Activated CD8-positive, alpha-beta T cell treated with anti-CD3 and anti-CD28 coated beads for 36 hours (primary cell): ENCODE data around the gene TAF6L. TPM values are rescaled to one million over a fixed set of nuclear protein-coding genes. Genes with fewer than 3 reads are reported as not detected.
"Not testable (repeated sequence)": the region's sequence is repeated elsewhere in the genome, so short reads cannot be mapped to it uniquely, and the experiment has no call there.

Experiments used
- ATAC-seq: fragments of 200-7000 bp; cut with Tn5 transposase; one replicate; pipeline ENCODE4 v1.10.0; 2021; ENCODE audit warnings: mild to moderate bottlenecking, moderate library complexity
- CTCF ChIA-PET: fragments of 350-600 bp; sonication (Branson Sonifier 250); formaldehyde crosslinking; loops from one replicate; lab custom pipeline; 2021; ENCODE audit warnings: antibody characterized with exemption; lab: Charles Lee
- POLR2A ChIA-PET: fragments of 350-600 bp; sonication (Branson Sonifier 250); formaldehyde crosslinking; loops from one replicate; lab custom pipeline; 2021; ENCODE audit warnings: antibody characterized with exemption; lab: Charles Lee
- DNase-seq: peaks from one replicate; pipeline ENCODE4 v3.0.0-alpha.2; 2020
- H3K27ac Mint-ChIP-seq: one replicate; pipeline ENCODE4 v1.8.0; 2021; ENCODE audit warnings: mild to moderate bottlenecking, mixed read lengths
- H3K27me3 Mint-ChIP-seq: one replicate; pipeline ENCODE4 v1.8.0; 2021; ENCODE audit warnings: mixed read lengths
- H3K36me3 Mint-ChIP-seq: one replicate; pipeline ENCODE4 v1.8.0; 2021; ENCODE audit warnings: low read depth, mixed read lengths
- H3K4me1 Mint-ChIP-seq: one replicate; pipeline ENCODE4 v1.8.0; 2021; ENCODE audit warnings: low read depth, mixed read lengths
- H3K4me3 Mint-ChIP-seq: one replicate; pipeline ENCODE4 v1.8.0; 2021; ENCODE audit warnings: mild to moderate bottlenecking, moderate library complexity, mixed read lengths
- H3K9me3 Mint-ChIP-seq: one replicate; pipeline ENCODE4 v1.8.0; 2021; ENCODE audit warnings: mixed read lengths
- CTCF ChIP-seq: fragments of 200-600 bp; IDR thresholded peaks from one replicate; pipeline ENCODE4 v1.8.0; 2022; ENCODE audit warnings: antibody characterized with exemption, mild to moderate bottlenecking
- intact Hi-C: fragments of 100-400 bp; cut with micrococcal nuclease; formaldehyde crosslinking; loops from one replicate; pipeline ENCODE4 v1.10.0; 2022
- total RNA-seq, 2 experiments: library from RNA; stranded (reverse); gene quantifications; one replicate each; pipeline ENCODE4 v1.2.3, GENCODE V29; 2021

Gene TAF6L
- total RNA-seq, 2 experiments from 2014 or later, result 13.7 to 16.7 TPM

GRCh38 chr11:62757846-62758788 lies 13.1 kb upstream of the TAF6L start:
- H3K9me3 Mint-ChIP-seq, result no peaks in the 10 kb centered on the region
- no peaks in the 10 kb centered on the region for H3K27me3 Mint-ChIP-seq
- TF ChIP-seq CTCF, result no peak
- H3K4me1 Mint-ChIP-seq, result peaks cover 17% of the 10 kb centered on the region
- intact Hi-C loops, result no loop called here
- ChIA-PET POLR2A (interaction anchor here (0.8 to 1.5 kb wide), 9 partner anchors 10 to 97 kb away, joined by 3 to 5 read pairs (median 3); no protein-coding TSS in a partner anchor), CTCF (interaction anchor here (1.3 kb wide), 1 partner anchor 28 kb away, joined by 4 read pairs; no protein-coding TSS in a partner anchor)
- DNase-seq (no peak), ATAC-seq (no peak)
- no peak overlapping the region for H3K27ac Mint-ChIP-seq
- no peak overlapping the region for H3K4me3 Mint-ChIP-seq
- peaks cover 6% of the 10 kb centered on the region for H3K36me3 Mint-ChIP-seq

GRCh38 chr11:62760867-62761227 lies 10.3 kb upstream of the TAF6L start:
- intact Hi-C loops, result loop anchor here (5.0 kb wide), 1 partner anchor 34 kb away; the partner anchor contains the start of genes HNRNPUL2 and TTC9C
- peak overlapping the region; percentile 66 for H3K27ac Mint-ChIP-seq
- ChIA-PET POLR2A (interaction anchor here (0.6 to 2.6 kb wide), 8 partner anchors 10 to 101 kb away, joined by 3 to 25 read pairs (median 6); partner anchors contain the start of genes TAF6L, TMEM179B and WDR74), CTCF (interaction anchor here (0.6 to 2.7 kb wide), 5 partner anchors 10 to 105 kb away, joined by 3 to 31 read pairs (median 4); partner anchors contain the start of genes TAF6L and TMEM179B)
- H3K4me3 Mint-ChIP-seq, result peak overlapping the region; percentile 89
- not testable (repeated sequence) for H3K9me3 Mint-ChIP-seq, DNase-seq, H3K27me3 Mint-ChIP-seq, ATAC-seq
- H3K4me1 Mint-ChIP-seq, result peaks cover 11% of the 10 kb centered on the region
- peaks cover 16% of the 10 kb centered on the region for H3K36me3 Mint-ChIP-seq

GRCh38 chr11:62770778-62771143 lies 435 bp upstream of the TAF6L start:
- H3K36me3 Mint-ChIP-seq, result peaks cover 11% of the 10 kb centered on the region

GRCh38 chr11:62774407-62774806 lies 3.2 kb downstream of the TAF6L start:
- ATAC-seq (no peak), DNase-seq (no peak)
- ChIA-PET POLR2A (interaction anchor here (0.9 to 4.7 kb wide), 7 partner anchors 12 to 87 kb away, joined by 3 to 30 read pairs (median 7); partner anchors contain the start of genes NXF1, TMEM179B and WDR74), CTCF (interaction anchor here (0.7 to 7.4 kb wide), 2 partner anchors 12 to 16 kb away, joined by 3 to 74 read pairs; partner anchors contain the start of gene TMEM179B)
- Mint-ChIP-seq H3K4me3 (no peak overlapping the region), H3K27ac (peak overlapping the region; percentile 25), H3K9me3 (no peaks in the 10 kb centered on the region), H3K4me1 (peaks cover 31% of the 10 kb centered on the region), H3K27me3 (no peaks in the 10 kb centered on the region), H3K36me3 (peaks cover 12% of the 10 kb centered on the region)
- TF ChIP-seq CTCF, result no peak
- intact Hi-C loops, result no loop called here

More at GRCh38 chr11:62770778-62771143, 435 bp upstream of the TAF6L start:
- TF ChIP-seq CTCF, result no peak
- Mint-ChIP-seq H3K9me3 (no peaks in the 10 kb centered on the region), H3K27ac (peak overlapping the region; percentile 93), H3K27me3 (no peaks in the 10 kb centered on the region), H3K4me3 (peak overlapping the region; percentile 81), H3K4me1 (peaks cover 25% of the 10 kb centered on the region)
- peak; percentile 35 for DNase-seq
- POLR2A ChIA-PET, result interaction anchor here (0.5 to 5.2 kb wide), 19 partner anchors 9 to 179 kb away, joined by 3 to 38 read pairs (median 5); partner anchors contain the start of genes C11orf98, CSKMT, INTS5 and LBHD1
- ATAC-seq, result no peak
- intact Hi-C loops, result no loop called here
- CTCF ChIA-PET, result interaction anchor here (1.0 to 7.4 kb wide), 8 partner anchors 9 to 110 kb away, joined by 3 to 74 read pairs (median 5); partner anchors contain the start of genes HNRNPUL2, POLR2G, SLC3A2 and TMEM179B

GRCh38 chr11:62775646-62776045 lies 4.5 kb downstream of the TAF6L start:
- ATAC-seq, result no peak
- H3K9me3 Mint-ChIP-seq, result no peaks in the 10 kb centered on the region
- peaks cover 18% of the 10 kb centered on the region for H3K4me1 Mint-ChIP-seq
- no peaks in the 10 kb centered on the region for H3K27me3 Mint-ChIP-seq
- ChIA-PET CTCF (interaction anchor here (1.4 to 7.4 kb wide), 2 partner anchors 11 to 82 kb away, joined by 3 to 74 read pairs; partner anchors contain the start of gene TMEM179B), POLR2A (interaction anchor here (0.7 to 4.7 kb wide), 6 partner anchors 11 to 111 kb away, joined by 3 to 30 read pairs (median 14); partner anchors contain the start of genes C11orf98, CSKMT, TMEM179B and WDR74)
- DNase-seq, result no peak
- no peak for TF ChIP-seq CTCF
- H3K36me3 Mint-ChIP-seq, result peaks cover 12% of the 10 kb centered on the region
- no peak overlapping the region for H3K4me3 Mint-ChIP-seq
- intact Hi-C loops, result no loop called here
- H3K27ac Mint-ChIP-seq, result peak overlapping the region; percentile 41
